Measurements from ENCODE around the gene SLC12A9.

Gene SLC12A9

GRCh38 chr7:100880645-100881044, 28.1 kb downstream of the SLC12A9 start:
- Histone ChIP-seq H3K79me2 (ENCODE audit: insufficient read depth, low read length) (peaks cover 79% of the 10 kb centered on the region), H3K27ac (ENCODE audit: low read length) (no peak overlapping the region), H2AFZ (ENCODE audit: low read depth, low read length) (no peak overlapping the region), H3K4me3 (ENCODE audit: low read depth in 1 of 2, low read length in 2 of 2) (no peak overlapping the region), H3K4me1 (ENCODE audit: insufficient read depth, low read length) (peaks cover 41% of the 10 kb centered on the region), H3K9ac (ENCODE audit: low read depth, low read length) (no peak overlapping the region), H3K36me3 (ENCODE audit: insufficient read depth, low read length) (peaks cover 97% of the 10 kb centered on the region), H4K20me1 (ENCODE audit: insufficient read depth, low read length) (peaks cover 84% of the 10 kb centered on the region), H3K9me3 (ENCODE audit: insufficient read depth, low read length, severe bottlenecking) (no peaks in the 10 kb centered on the region), H3K4me2 (ENCODE audit: insufficient read depth, low read length) (no peak overlapping the region), H3K27me3 (ENCODE audit: insufficient read depth, low read length, poor library complexity) (no peaks in the 10 kb centered on the region)
- ATAC-seq (ENCODE audit: insufficient read depth, low read depth) (no peak), DNase-seq (no peak)
- TF ChIP-seq CTCF (IDR thresholded peaks at IDR 0.05; ENCODE audit: borderline replicate concordance, extremely low read depth, low read length, poor library complexity, severe bottlenecking) (no peak), EZH2 (IDR thresholded peaks at IDR 0.05; ENCODE audit: borderline replicate concordance, low read depth, low read length, severe bottlenecking) (no peak)

- TF ChIP-seq EZH2 (IDR thresholded peaks at IDR 0.05; ENCODE audit: borderline replicate concordance, low read depth, low read length, severe bottlenecking) (no peak), CTCF (IDR thresholded peaks at IDR 0.05; ENCODE audit: borderline replicate concordance, extremely low read depth, low read length, poor library complexity, severe bottlenecking) (no peak)
- Histone ChIP-seq H3K36me3 (ENCODE audit: insufficient read depth, low read length) (peaks cover 97% of the 10 kb centered on the region), H3K4me2 (ENCODE audit: insufficient read depth, low read length) (no peak overlapping the region), H3K4me3 (ENCODE audit: low read depth in 1 of 2, low read length in 2 of 2) (no peak overlapping the region), H2AFZ (ENCODE audit: low read depth, low read length) (no peak overlapping the region), H3K9ac (ENCODE audit: low read depth, low read length) (no peak overlapping the region), H3K79me2 (ENCODE audit: insufficient read depth, low read length) (peaks cover 76% of the 10 kb centered on the region), H3K9me3 (ENCODE audit: insufficient read depth, low read length, severe bottlenecking) (no peaks in the 10 kb centered on the region), H3K27ac (ENCODE audit: low read length) (no peak overlapping the region), H3K27me3 (ENCODE audit: insufficient read depth, low read length, poor library complexity) (no peaks in the 10 kb centered on the region), H4K20me1 (ENCODE audit: insufficient read depth, low read length) (peaks cover 84% of the 10 kb centered on the region), H3K4me1 (ENCODE audit: insufficient read depth, low read length) (peaks cover 40% of the 10 kb centered on the region)
- DNase-seq (no peak), ATAC-seq (ENCODE audit: insufficient read depth, low read depth) (no peak)
Measured at GRCh38 chr7:100881136-100881535, 28.6 kb downstream of the SLC12A9 start.

GRCh38 chr7:100882201-100882600, 29.7 kb downstream of the SLC12A9 start:
- Histone ChIP-seq H3K36me3 (ENCODE audit: insufficient read depth, low read length) (peaks cover 97% of the 10 kb centered on the region), H2AFZ (ENCODE audit: low read depth, low read length) (no peak overlapping the region), H3K4me1 (ENCODE audit: insufficient read depth, low read length) (peaks cover 40% of the 10 kb centered on the region), H3K9ac (ENCODE audit: low read depth, low read length) (no peak overlapping the region), H3K79me2 (ENCODE audit: insufficient read depth, low read length) (peaks cover 66% of the 10 kb centered on the region), H3K9me3 (ENCODE audit: insufficient read depth, low read length, severe bottlenecking) (no peaks in the 10 kb centered on the region), H3K27me3 (ENCODE audit: insufficient read depth, low read length, poor library complexity) (no peaks in the 10 kb centered on the region), H3K4me2 (ENCODE audit: insufficient read depth, low read length) (no peak overlapping the region), H4K20me1 (ENCODE audit: insufficient read depth, low read length) (peaks cover 83% of the 10 kb centered on the region), H3K27ac (ENCODE audit: low read length) (no peak overlapping the region), H3K4me3 (ENCODE audit: low read depth in 1 of 2, low read length in 2 of 2) (no peak overlapping the region)
- TF ChIP-seq CTCF (IDR thresholded peaks at IDR 0.05; ENCODE audit: borderline replicate concordance, extremely low read depth, low read length, poor library complexity, severe bottlenecking) (no peak), EZH2 (IDR thresholded peaks at IDR 0.05; ENCODE audit: borderline replicate concordance, low read depth, low read length, severe bottlenecking) (no peak)
- ATAC-seq (ENCODE audit: insufficient read depth, low read depth) (no peak), DNase-seq (no peak)

Measured in DND-41 (cell line).